Activated T-cell treated with anti-CD3 and anti-CD28 coated beads, Interleukin-2, amount 50 U/mL, for 24 hours (primary cell): ENCODE measurements around the gene CCT8.
"Not testable (repeated sequence)": the region's sequence is repeated elsewhere in the genome, so short reads cannot be mapped to it uniquely, and the experiment has no call there.

ENCODE experiments used
- DNase-seq: peaks from one replicate; pipeline ENCODE4 v3.0.0-alpha.2; 2020
- H3K27ac Mint-ChIP-seq: 2 replicates; pipeline ENCODE4 v1.8.0; 2020; ENCODE audit warnings: mild to moderate bottlenecking, mixed read lengths
- H3K27me3 Mint-ChIP-seq: 2 replicates; pipeline ENCODE4 v1.8.0; 2020; ENCODE audit warnings: mixed read lengths
- H3K36me3 Mint-ChIP-seq: 2 replicates; pipeline ENCODE4 v1.8.0; 2020; ENCODE audit warnings: low read depth, mixed read lengths
- H3K4me1 Mint-ChIP-seq: 2 replicates; pipeline ENCODE4 v1.8.0; 2020; ENCODE audit warnings: low read depth, mixed read lengths
- H3K4me3 Mint-ChIP-seq: 2 replicates; pipeline ENCODE4 v1.8.0; 2020; ENCODE audit warnings: mild to moderate bottlenecking, moderate library complexity, mixed read lengths
- H3K9me3 Mint-ChIP-seq: 2 replicates; pipeline ENCODE4 v1.8.0; 2020; ENCODE audit warnings: mixed read lengths

The CCT8 gene

DNA sequence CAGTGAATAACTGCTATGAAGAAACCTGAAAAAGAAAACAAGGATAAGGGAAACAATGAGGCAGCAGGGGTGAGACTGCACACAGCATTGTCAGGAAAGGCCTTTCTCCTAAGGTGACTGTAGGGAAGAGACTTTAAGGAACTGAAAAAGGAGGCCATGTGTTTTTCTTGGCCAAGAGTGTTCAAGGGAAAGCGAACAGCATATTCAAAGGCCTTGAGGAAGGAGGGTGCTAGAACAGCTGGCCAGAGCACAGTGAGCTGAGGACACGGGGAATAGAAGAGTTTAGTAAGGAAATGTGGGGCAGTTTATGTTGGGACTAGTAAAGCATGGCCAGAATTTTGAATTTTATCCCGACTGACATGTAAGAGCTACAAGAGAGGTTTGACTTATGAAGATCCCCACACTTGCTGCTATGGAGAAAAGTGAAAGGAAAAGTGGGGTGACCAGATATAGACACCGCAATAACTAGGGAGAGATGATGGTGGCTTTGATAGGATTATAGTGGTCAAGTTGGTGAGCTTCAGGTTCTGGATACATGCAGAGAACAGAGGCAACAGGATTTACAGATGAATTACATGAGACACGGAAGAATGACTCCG lies 55.7 kb downstream of the CCT8 start:
- H3K27me3 Mint-ChIP-seq = no peaks in the 10 kb centered on the region
- H3K27ac Mint-ChIP-seq = peak overlapping the region; percentile 80
- H3K36me3 Mint-ChIP-seq = peaks cover 28% of the 10 kb centered on the region
- no peak for DNase-seq
- H3K4me1 Mint-ChIP-seq = peaks cover 39% of the 10 kb centered on the region
- H3K4me3 Mint-ChIP-seq = peak overlapping the region; percentile 88
- H3K9me3 Mint-ChIP-seq = no peaks in the 10 kb centered on the region

DNA sequence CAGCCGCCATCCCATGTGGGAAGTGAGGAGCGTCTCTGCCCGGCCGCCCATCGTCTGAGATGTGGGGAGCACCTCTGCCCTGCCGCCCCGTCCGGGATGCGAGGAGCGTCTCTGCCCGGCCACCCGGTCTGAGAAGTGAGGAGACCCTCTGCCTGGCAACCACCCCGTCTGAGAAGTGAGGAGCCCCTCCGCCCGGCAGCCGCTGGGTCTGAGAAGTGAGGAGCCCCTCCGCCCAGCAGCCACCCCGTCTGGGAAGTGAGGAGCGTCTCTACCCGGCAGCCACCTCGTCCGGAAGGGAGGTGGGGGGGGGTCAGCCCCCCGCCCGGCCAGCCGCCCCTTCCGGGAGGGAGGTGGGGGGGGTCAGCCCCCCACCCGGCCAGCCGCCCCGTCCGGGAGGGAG lies 62.2 kb downstream of the CCT8 start:
- H3K4me3 Mint-ChIP-seq, H3K27ac Mint-ChIP-seq, H3K4me1 Mint-ChIP-seq, DNase-seq, H3K27me3 Mint-ChIP-seq, H3K9me3 Mint-ChIP-seq: not testable (repeated sequence)
- peaks cover 26% of the 10 kb centered on the region for H3K36me3 Mint-ChIP-seq

- Mint-ChIP-seq H3K4me1 (peaks cover 10% of the 10 kb centered on the region), H3K27me3 (no peaks in the 10 kb centered on the region), H3K36me3 (peaks cover 36% of the 10 kb centered on the region), H3K9me3 (no peaks in the 10 kb centered on the region), H3K27ac (peak overlapping the region; percentile 74), H3K4me3 (no peak overlapping the region)
- DNase-seq = no peak
These were observed 65.1 kb downstream of the CCT8 start for GRCh38 chr21:29008367-29008766.

- H3K27me3 Mint-ChIP-seq = no peaks in the 10 kb centered on the region
- H3K4me1 Mint-ChIP-seq = peaks cover 10% of the 10 kb centered on the region
- no peak overlapping the region for H3K27ac Mint-ChIP-seq
- H3K4me3 Mint-ChIP-seq = no peak overlapping the region
- H3K9me3 Mint-ChIP-seq = no peaks in the 10 kb centered on the region
- DNase-seq = no peak
- peaks cover 38% of the 10 kb centered on the region for H3K36me3 Mint-ChIP-seq
These were observed 65.6 kb downstream of the CCT8 start for GRCh38 chr21:29007810-29008209.

DNA sequence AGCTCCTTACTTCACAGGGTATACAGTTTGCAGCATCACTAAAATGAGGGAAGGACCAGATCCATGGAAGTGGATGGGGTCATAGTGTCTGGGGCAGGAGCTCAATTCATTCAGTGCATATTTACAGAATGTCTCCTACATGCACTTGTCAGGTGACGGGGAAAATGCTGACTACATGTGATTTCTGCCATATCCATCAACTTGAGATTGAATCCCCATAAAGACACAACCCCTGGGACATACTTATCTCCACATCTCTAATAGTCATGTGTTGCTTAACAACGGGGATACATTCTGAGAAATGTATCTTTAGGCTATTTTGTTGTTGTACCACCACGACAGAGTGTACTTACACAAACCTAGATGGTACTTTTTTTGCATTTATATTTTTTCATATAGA lies 66.3 kb downstream of the CCT8 start:
- Mint-ChIP-seq H3K36me3 (peaks cover 41% of the 10 kb centered on the region), H3K4me1 (peaks cover 14% of the 10 kb centered on the region), H3K9me3 (no peaks in the 10 kb centered on the region), H3K27ac (peak overlapping the region; percentile 34), H3K4me3 (no peak overlapping the region), H3K27me3 (no peaks in the 10 kb centered on the region)
- DNase-seq = no peak
